ENCODE data around the gene TMEM229A. TPM values are rescaled to one million over a fixed set of nuclear protein-coding genes. Genes with fewer than 3 reads are reported as not detected.
A peak's percentile ranks its signal among the peaks of the same experiment; 100 is the strongest.

TMEM229A gene
- total and polyA plus RNA-seq, 9 of the 15 experiments (the other 6 are each of a cell fraction or from before 2014, with no cell fraction given): not detected

- TF ChIP-seq ATF3 (IDR thresholded peaks at IDR 0.05) (no peak), ATF3 (CRISPR knock-in tag; conservative IDR thresholded peaks at IDR 0.05) (no peak), MITF (IDR thresholded peaks at IDR 0.05) (no peak), CCAR2 (IDR thresholded peaks at IDR 0.05; ENCODE audit: low read depth, low read length) (no peak), E2F6 (IDR thresholded peaks at IDR 0.05; ENCODE audit: borderline replicate concordance in 1 of 2, extremely low read depth in 1 of 2, insufficient read depth in 1 of 2, insufficient read length in 1 of 2, low read depth in 1 of 2, low read length in 1 of 2, poor library complexity in 1 of 2, severe bottlenecking in 1 of 2) (no peak), ZNF766 (CRISPR knock-in tag; conservative IDR thresholded peaks at IDR 0.05) (peak; percentile 99), ETS2 (tag; IDR thresholded peaks at IDR 0.05; ENCODE audit: borderline replicate concordance, poor library complexity, severe bottlenecking) (peak; percentile 85), KLF13 (tag; IDR thresholded peaks at IDR 0.05; ENCODE audit: borderline replicate concordance, low read depth) (no peak), MLLT1 (IDR thresholded peaks at IDR 0.05) (no peak), TGIF2 (CRISPR knock-in tag; IDR thresholded peaks at IDR 0.05) (no peak), TEAD2 (tag; IDR thresholded peaks at IDR 0.05) (peak; percentile 62; the same call in 1 of the 2 replicates), NCOA1 (IDR thresholded peaks at IDR 0.05; ENCODE audit: low read depth) (no peak), TCFL5 (CRISPR knock-in tag; conservative IDR thresholded peaks at IDR 0.05) (peak; percentile 85), SIN3B (IDR thresholded peaks at IDR 0.05; ENCODE audit: low read depth) (no peak), RFX5 (IDR thresholded peaks at IDR 0.05; ENCODE audit: low read depth, low read length) (no peak), SP2 (IDR thresholded peaks at IDR 0.05; ENCODE audit: extremely low read depth, low read depth, low read length, poor library complexity, severe bottlenecking) (no peak), POLR2A (conservative IDR thresholded peaks at IDR 0.05) (no peak), SMARCA4 (IDR thresholded peaks at IDR 0.05) (no peak), USF1 (CRISPR knock-in tag; IDR thresholded peaks at IDR 0.05) (no peak), CHD2 (IDR thresholded peaks at IDR 0.05; ENCODE audit: low read depth, low read length) (no peak), RUNX1 (IDR thresholded peaks at IDR 0.05; ENCODE audit: low read depth) (no peak), ZNF134 (CRISPR knock-in tag; conservative IDR thresholded peaks at IDR 0.05) (peak; percentile 80; the same call in 1 of the 2 replicates), ESRRB (CRISPR knock-in tag; IDR thresholded peaks at IDR 0.05; ENCODE audit: borderline replicate concordance) (no peak), KLF10 (CRISPR knock-in tag; IDR thresholded peaks at IDR 0.05) (no peak)
Measured at GRCh38 chr7:123992913-123993518, 39.9 kb downstream of the TMEM229A start (continued).
